ENCODE measurements around the gene PRKG1.

GRCh38 chr10:51608211-51608610, 533.9 kb downstream of the PRKG1 start:
- TF ChIP-seq CTCF (IDR thresholded peaks at IDR 0.05; ENCODE audit: borderline replicate concordance, extremely low read depth, low read length, poor library complexity, severe bottlenecking) = no peak
- TF ChIP-seq EZH2 (IDR thresholded peaks at IDR 0.05; ENCODE audit: borderline replicate concordance, low read depth, low read length, severe bottlenecking) = no peak
